Measurements from ENCODE around the gene ZDHHC8.

Gene ZDHHC8, protein sequence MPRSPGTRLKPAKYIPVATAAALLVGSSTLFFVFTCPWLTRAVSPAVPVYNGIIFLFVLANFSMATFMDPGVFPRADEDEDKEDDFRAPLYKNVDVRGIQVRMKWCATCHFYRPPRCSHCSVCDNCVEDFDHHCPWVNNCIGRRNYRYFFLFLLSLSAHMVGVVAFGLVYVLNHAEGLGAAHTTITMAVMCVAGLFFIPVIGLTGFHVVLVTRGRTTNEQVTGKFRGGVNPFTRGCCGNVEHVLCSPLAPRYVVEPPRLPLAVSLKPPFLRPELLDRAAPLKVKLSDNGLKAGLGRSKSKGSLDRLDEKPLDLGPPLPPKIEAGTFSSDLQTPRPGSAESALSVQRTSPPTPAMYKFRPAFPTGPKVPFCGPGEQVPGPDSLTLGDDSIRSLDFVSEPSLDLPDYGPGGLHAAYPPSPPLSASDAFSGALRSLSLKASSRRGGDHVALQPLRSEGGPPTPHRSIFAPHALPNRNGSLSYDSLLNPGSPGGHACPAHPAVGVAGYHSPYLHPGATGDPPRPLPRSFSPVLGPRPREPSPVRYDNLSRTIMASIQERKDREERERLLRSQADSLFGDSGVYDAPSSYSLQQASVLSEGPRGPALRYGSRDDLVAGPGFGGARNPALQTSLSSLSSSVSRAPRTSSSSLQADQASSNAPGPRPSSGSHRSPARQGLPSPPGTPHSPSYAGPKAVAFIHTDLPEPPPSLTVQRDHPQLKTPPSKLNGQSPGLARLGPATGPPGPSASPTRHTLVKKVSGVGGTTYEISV

DNA sequence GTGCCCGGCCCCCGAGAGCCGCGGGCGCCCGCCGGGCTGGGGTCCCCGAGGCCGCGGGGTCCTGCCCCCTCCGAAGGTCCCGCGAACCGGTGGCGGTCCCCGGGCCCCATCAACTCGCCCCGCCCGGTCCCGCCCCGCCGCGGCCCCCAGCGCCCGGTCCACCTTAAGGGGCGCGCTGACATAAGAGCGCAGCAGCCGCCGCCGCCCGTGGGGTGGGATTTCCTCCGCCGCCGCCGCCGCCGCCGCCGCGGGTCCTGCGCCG lies at the start of gene ZDHHC8:
Gene ZDHHC8 (plus strand): TSS at position 208 of the 262 bp plus-strand sequence. CDS start 144 bp downstream, outside the sequence.
- DNase-seq = no peak

DNA sequence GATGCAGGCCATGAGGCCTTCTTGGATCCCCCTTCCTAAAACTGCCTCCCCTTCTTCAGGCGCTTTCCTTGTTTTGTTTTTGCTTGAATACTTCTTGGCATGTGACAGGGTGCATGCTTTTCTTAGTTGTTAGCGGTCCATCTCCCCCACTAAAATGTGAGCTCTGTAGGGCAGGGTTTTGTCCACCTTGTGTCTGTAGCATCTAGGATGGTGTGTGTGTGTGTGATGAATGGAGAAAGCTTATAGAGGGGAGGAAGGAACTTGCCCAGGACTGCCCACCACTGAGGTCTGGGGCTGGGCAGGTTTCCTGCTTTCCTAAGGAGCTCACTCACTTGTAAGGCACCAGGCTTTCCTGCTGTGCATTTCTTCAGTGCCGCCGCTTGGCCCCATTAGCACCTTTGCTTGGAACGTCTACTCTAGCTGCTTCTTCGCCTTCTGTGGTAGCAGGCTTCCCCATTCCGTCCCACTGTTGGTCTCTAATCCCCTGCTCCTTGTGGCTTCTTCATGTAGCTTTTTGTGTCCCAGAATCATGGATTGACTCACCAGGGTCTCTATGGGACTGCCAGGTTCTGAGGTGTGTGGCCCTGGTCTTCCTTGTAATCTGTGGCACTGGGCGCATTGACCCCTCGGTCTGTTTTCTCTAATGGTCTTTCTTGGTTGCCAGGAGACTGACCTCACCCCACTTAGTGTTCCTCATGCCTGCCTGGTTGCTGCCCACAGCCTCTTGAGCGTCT lies 48.3 kb upstream of the ZDHHC8 start:
- no peak for DNase-seq

DNA sequence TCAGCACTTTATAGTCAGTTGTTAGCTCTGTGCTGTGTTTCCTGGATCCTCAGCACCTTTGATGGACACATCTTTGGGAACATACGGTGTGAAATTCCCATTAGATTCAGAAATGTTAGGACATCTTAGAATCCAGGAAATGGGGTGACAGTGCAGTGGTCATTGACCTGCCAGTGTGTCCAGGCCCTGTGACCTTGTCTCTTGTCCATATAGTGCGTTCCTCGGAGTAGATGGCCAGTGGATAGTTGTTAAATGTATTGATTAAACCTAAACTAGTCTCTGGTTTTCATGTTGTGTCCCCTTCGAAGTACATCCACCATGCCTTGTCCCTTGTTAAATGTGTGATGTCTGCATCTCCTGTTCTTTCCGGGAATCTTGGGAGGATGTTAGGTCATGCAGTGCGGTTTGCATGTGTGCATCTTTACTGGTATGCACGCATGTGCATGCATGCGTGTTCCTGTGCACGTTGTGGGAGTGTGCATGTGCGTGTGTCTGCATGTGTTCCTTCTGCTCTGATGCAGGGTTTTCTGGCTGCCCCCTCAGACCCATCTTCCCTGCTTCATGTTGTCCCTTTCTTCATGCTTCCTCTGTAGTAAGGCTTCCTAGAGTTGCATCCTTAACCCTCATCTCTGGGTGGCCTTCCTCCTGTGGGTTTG lies 47.6 kb upstream of the ZDHHC8 start:
- no peak for DNase-seq

DNA sequence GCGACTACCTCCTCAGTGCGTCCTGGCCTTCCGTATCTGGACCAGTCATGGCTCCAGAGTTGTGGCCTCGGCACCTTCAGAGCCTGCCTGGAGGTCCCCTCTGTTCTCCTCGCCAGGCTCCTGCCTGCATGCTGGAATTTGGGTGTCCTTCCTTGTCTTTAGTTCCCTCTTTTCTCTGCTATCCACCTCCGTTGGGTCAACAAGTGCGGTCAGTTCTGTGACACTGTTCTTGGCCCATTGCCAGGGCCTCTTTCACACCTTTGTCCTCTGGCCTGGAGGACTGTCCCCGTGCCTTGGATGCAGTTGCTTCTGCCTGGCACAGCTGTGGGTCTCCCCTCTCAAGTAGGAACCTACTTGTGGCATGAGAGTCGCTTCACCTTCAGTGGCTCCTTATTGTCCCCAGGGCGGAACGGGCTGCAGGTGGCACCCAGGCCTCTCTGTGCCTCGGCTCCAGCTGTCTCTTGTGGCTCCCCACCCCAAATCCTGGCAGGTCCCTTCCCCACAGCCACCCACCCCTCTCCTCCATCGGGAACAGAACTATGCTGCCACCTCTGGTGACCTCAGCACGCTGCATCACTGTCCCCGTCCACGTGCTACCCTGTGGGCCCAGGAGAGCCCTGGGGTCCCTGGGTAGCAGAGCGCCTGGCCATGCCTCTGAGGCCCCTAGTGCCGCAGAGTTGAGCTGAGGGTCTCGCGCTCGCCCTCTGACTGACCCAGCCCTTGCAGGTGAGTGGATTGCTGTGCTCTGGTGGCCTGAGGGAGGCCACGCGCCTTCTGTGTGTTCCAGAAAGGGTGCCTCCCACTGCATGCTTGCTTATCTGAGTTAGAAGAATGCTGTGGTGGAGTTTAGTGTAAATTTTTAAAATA lies 46.8 kb upstream of the ZDHHC8 start:
- DNase-seq = no peak

DNA sequence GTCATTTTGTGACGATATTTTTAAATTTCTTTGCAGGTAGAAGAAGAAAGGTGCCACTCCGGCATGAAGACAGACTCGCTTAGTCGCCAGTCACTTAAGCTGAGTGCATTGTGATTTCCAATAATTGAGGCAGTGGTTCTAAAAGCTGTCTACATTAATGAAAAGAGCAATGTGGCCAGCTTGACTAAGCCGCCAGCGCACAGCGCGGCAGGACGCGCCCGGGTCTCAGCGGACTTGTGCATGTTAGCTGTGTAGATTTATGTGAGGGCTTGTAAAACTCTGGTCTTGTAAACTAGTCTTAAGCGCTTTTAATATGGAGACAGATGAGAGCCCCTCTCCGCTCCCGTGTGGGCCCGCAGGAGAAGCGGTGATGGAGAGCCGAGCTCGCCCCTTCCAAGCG lies 46.0 kb upstream of the ZDHHC8 start:
- DNase-seq = no peak

DNA sequence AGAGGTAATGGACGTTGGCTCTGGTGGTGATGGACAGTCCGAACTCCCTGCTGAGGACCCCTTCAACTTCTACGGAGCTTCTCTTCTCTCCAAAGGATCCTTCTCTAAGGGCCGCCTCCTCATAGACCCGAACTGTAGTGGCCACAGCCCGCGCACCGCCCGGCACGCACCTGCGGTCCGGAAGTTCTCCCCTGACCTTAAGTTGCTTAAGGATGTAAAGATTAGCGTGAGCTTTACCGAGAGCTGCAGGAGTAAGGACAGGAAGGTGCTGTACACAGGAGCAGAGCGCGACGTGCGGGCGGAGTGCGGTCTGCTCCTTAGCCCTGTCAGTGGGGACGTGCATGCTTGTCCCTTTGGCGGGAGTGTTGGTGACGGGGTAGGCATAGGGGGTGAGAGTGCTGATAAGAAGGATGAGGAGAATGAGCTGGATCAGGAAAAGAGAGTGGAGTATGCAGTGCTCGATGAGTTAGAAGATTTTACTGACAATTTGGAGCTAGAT lies 45.5 kb upstream of the ZDHHC8 start:
- no peak for DNase-seq

DNA sequence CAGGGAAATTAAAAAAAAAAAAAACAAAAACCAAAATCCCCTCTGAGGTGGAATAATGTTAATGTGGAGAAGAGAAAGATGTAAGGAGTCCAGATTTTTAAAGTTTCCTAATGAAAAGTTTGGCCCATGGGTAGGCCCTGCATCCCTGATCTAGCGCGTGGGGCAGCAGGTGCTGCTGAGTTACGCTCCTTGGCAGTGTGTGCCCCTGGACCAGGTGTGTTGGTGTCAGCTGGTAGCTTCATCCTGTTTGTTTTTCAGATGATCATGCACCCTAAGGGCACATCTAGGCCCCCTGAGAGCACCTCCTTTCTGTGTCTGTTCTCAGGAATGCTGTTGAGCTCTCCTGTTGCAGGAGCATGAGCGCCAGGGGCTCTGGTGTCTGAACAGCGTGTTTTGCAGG lies 44.8 kb upstream of the ZDHHC8 start:
- no peak for DNase-seq

DNA sequence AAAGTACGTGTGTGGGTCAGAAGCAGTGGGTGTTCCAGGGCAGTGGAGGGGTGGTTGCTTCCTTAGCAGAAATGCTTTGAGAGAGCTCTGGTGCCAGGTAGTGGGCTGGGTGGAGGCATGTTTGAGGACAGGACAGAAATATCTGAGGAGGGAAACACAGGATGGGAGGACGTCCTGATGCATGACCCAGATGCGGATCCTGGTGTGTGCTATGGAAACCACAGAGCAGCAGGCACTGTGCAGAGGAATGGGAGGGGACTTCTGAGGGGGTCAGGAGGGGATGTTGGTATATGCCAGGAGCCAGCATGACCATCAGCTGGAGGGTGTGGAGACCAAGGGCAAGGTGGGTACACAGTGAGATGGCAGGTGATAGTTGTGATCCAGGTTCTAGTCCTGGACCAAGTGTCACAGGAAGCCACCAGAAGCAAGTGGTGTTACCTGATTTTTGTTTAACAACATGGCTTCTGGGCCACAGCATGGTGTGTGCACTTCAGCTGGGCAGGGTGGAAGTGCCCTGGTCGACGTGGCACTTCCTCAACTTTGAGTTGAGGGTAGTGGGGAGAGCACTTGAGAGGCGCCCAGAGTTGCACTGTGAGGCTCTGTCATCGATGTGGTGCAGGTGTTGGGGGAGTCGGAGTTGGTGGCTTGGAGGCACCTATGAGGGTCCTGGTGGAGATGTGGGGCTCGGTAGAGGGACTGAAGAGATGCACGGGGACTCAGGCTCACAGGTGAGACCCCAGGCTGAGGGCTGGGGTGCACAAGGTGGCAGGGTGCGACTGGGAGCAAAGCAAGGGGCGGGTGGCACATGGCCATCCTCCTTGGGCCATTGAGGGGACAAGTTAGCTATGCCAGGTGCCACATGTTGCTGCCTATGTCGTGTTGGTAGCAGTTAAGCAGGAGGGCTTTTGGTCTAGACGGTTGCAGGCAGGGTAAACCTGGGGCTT lies 44.0 kb upstream of the ZDHHC8 start:
- DNase-seq = no peak

DNA sequence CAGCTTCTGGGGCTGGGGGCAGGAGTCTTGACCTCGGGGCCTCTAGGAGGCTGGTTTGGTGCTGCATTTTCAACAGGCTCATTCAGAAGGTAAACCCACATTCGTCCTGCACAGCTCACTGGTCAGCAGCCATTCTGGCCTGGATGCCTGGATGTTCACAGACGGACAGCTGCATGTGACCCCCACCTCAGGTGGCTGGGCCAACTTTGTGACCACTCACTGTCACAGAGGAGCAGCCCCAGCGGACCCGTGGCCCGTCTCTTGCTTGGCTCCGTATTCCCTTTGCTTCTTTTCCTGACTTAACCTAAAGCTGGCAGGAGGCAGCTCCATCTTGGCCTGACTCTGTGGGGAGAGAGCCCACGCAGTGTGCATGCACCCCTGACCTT lies 43.3 kb upstream of the ZDHHC8 start:
- no peak for DNase-seq

DNA sequence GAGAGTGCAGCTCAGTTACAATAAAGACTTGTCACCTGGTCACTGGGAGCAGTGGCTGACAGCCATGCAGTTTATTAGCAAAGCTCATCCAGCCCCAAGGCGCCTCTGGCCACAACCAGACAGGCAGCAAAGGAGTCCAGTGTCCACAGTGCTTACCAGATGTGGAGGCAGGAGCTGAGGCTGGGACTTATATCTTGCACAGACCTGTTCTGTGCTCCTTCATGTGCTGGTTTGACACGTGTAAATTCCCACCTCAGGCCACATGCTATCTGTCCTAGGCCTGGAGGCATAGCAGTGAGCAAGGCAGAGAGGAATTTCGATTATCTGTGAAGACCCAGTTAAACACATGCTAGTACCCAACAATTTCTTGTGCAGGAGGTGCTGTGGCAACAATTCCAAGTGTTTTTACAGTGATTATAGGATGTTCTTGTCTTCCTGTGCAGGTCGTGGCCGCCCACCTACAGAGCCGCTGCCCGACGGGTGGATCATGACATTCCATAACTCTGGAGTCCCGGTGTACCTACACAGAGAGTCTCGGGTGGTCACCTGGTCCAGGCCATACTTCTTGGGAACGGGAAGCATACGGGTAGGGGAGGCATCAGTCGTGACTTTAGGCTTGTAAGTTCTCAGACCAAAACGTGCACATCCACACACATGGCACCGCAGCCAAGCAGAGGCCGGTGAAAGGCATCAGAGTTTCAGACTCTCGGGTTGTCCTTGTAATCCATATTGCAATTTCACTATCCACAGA lies 42.2 kb upstream of the ZDHHC8 start:
- no peak for DNase-seq

DNA sequence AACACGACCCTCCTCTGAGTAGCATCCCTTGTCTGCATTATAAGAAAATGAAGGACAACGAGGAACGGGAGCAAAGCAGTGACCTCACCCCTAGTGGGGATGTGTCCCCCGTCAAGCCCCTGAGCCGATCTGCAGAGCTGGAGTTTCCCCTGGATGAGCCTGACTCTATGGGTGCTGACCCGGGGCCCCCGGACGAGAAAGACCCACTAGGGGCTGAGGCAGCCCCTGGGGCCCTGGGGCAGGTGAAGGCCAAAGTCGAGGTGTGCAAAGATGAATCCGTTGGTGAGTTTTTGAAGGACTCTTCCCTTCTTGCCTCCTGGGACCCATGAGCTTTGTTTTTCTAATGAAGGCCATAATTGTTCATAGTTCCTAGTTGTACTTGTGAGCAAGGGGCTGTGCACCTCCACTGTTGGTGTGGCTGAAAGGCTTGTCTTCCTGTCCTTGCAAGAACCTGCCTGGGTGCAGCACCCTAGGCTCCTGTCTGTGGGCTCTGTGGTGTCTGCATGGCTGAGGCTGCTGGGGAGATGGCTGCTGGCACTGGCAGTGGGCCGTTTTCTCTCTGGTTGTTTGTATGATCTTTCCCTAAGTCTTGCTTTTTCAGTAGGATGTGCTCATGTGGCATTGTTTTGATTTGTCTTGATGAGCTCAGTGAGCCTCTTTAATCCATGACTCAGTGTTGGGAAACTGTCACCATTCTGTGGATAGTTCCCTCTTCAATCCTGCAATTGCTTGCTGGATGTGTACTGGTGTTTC lies 41.5 kb upstream of the ZDHHC8 start:
- peak; percentile 29 for DNase-seq

DNA sequence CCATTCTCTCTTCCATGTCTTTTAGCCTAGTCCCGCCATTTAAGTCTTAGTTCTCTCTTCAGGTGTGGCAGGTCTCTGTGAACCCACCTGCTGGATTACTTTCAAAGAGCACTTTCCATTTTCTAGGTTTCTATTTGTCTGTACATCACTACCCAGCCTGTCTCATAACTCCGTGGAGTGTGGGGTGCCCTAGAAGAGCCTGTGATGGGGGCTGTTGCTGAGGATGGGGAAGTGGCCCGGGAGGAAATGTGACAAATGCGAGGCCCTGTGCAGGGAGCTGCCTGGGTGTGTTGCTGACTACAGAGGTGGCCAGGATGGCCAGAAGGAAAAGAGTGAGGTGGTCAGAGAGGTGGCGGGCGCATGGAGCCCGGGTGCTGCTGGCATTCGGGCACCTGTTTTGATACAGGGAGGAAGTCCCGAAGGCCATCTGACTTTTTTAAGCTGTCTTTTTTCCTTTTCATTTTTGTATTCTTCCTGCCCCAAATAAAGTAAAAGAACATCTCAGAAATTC lies 40.8 kb upstream of the ZDHHC8 start:
- no peak for DNase-seq

DNA sequence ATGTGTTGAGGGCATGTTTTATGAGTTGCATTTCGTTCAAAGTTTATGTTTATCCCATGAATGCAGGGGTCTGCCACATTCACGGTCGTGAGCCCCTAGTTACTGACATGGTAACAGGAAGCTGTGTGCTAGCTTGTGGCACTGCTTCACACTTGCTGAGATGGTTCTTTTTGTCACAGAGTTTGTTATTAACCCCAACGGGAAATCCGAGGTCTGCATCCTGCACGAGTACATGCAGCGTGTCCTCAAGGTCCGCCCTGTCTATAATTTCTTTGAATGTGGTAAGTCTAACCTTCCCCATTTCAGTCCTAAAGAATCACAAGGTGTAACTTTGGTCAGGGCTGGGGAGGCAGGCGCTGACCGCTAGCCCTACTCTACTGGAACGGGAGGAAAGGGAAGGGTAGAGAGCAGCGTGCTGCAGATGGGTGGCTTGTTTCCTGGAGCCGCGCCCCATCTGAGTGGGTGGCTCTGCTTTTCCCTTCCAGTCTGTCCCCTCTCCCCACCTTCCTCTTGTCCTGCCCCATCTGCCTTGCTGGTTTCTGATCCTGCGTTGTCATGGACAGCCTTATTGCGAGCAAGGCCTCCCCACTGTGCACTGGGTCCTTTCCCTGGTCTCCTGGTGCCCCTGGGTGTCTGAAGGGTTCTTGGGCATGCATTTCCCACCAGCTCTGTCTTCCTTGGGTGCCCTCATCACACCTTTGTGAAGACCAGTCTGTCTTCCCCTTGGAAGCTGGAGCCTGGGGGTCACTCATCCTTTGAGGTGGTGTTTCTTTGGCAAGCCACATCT lies 39.7 kb upstream of the ZDHHC8 start:
- DNase-seq = no peak

DNA sequence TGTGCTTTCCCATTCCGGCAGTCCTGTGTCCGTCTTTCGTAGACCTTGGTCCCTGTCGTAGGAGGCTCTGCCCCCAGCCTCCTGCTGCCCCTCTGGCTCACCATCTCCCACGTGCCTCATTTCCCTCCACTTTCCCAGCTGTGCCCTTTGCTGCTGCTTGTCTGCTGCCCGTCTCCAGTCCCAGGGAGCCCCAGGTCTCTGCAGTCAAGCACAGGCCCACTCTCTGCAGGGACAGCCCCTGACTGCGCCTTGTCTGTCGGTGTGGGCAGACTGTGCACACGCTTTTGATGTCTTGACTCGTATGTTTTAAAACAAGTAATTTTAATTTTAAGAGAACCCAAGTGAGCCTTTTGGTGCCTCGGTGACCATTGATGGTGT lies 39.1 kb upstream of the ZDHHC8 start:
- no peak for DNase-seq

DNA sequence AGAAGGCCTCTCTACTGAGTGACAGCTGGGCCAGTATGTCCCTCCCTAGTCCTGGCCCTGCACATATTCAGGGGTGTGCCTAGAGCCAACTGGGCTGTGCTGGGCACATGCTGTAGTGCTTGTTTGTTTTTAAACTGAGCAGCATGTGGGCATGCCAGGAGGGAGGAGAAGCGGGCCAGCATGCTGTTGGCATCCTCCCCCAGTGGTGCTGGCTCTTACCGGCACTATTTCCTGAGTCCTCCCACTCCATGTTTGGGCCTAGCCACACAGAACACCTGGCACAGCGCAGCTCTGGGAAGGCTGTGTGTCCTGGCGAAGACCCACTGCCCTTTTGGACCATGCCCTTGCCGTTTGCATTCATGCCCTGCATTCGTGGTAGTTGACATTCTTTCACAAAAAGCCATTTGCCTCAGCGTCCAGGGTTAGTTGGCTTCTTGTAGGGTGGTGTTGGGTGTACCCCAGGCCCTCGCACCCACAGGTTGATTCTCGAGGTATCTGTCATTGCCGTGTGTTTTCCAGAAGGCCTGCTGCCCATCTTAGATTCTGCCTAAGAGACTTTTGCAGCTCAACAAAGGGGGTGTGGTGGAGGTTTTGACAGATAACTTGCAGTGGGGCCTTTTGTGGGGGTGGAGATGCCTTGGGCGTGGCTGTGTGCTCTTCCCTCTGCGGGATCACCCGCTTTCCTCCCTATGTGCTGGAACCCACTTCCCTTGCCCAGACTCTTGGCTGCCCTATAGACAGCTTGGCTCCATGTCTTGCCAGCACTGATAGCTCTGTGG lies 38.0 kb upstream of the ZDHHC8 start:
- no peak for DNase-seq

DNA sequence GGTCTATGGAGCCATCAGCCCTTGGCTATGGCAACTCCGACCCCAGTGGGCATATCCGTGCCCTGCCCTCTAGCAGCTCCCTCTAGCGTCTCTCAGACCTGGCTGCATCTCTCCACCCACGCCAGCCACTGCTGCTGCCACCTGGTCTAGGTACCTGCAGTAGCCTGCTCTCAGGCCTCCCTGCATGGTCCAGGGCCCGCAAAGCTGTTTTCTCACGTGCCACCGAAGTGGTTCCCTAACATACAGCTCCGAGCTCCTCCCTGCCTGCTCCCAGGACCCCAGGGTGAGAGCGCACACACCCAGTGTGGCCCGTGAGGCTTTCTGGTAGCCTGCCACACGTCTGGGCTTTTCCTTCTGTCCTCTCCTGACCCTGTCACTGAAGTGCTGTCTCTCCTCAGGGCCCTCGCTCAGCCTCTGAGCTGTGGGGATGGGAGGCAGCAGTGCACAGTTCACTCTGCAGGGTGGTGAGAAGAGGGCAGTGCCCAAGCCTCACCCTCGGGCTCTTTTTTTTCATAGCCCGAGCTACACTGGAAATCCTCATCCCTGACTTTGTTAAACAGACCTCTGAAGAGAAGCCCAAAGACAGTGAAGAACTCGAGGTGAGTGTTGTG lies 37.3 kb upstream of the ZDHHC8 start:
- DNase-seq = no peak

DNA sequence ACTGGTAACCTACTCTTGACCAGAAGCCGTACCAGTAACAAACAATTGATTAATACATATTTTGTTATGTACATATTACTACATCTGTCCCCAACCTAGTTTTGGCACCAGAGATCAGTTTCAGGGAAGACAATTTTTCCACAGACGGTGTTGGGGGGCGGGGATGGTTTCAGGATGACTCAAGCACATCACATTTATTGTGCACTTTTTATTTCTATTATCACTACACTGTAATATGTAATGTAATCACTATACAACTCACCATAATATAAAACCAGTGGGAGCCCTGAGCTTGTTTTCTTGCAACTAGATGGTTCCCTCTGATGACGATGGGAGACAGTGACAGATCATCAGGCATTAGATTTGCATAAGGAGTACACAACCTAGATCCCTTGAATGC lies 36.1 kb upstream of the ZDHHC8 start:
- no peak for DNase-seq

Measured in inflammatory macrophage treated with lipopolysaccharide for 4 hours (primary cell).